ENCODE data around the gene RMDN3.

RMDN3 gene, protein sequence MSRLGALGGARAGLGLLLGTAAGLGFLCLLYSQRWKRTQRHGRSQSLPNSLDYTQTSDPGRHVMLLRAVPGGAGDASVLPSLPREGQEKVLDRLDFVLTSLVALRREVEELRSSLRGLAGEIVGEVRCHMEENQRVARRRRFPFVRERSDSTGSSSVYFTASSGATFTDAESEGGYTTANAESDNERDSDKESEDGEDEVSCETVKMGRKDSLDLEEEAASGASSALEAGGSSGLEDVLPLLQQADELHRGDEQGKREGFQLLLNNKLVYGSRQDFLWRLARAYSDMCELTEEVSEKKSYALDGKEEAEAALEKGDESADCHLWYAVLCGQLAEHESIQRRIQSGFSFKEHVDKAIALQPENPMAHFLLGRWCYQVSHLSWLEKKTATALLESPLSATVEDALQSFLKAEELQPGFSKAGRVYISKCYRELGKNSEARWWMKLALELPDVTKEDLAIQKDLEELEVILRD

DNA sequence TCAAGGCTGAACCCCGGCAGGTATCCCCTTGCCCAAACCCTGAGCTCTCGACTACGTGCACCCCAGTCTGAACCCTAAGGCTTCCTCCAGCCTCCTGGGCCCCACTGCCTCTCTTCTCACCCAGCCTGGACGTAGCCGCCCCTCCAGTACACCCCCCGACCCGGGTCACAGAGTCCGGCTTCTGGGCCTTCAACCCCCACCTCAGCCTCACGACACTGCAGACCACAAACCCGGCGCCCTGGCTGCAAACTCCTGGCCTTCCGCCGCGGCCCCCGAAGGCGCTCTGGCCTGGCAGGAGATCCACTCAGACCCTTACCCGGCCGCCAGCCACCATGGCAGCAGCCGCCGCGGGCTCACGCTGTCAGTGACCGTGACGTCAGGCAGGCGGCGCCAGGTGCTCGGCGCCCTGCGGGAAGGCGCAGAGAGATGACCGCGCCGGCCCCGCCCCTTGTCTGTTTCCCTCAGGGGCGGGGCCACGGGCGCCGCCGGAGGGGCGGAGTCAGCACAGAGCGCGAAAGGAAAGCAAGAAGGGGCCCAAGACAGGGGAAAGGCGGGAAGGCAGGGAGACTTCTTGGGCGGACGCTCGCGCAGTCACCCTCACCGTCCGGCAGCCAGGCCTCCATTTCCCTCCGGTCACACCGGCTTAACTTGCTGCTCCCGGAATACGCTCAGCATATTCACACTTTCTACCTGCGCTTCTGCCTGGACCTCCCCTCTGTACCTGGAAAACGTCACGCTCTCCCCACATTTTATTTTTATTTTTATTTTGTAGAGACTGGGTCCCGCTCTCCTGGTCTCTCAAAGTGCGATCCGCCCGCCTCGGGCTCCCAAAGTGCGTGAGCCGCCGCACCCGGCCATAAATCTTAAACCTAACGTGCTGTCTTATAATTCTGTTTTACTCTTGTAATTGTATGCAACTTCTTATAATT, at the start of gene RMDN3:
RMDN3 (minus strand) TSS at position 372 of the 929 bp plus-strand sequence. CDS start 471 bp downstream, outside the sequence.
- peak; percentile 95 for DNase-seq

DNA sequence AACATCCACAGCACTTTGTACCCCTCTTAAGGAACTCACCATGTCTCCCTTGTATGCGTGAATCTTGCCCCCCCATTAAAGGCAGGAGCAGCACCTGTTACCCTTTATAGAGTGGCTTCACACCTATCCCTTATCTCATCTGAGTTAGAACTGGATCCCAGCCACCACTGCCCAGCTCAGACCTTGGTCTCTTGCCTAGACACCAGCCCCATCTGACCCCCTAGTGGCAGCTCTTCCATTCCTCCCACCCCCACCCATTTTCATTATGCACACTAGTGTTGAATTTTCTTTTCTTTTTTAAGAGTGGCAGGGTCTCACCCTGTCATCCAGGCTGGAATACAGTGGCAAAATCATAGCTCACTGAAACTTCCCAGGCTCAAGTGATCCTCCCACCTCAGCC, 48.6 kb upstream of the RMDN3 start:
- DNase-seq, result no peak

DNA sequence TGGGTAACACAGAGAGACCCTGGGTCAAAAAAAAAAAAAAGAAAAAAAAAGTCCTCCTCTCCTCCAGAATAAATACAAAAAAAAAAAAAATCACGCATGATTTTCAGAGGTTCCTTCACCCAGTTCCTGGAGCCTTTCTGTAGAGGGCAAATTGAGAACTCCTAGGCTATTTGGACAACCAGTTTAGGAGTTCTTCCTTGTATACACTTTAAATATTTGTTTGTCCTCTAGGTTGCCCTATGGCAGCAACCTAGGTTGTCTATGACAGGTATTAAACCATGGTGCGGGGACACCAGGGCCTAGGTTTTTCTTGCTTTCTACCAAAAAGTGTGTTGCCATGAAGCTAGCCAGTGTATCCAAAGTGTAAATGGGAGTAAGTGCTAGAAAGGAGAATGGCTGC, 48.0 kb upstream of the RMDN3 start:
- DNase-seq, result no peak

DNA sequence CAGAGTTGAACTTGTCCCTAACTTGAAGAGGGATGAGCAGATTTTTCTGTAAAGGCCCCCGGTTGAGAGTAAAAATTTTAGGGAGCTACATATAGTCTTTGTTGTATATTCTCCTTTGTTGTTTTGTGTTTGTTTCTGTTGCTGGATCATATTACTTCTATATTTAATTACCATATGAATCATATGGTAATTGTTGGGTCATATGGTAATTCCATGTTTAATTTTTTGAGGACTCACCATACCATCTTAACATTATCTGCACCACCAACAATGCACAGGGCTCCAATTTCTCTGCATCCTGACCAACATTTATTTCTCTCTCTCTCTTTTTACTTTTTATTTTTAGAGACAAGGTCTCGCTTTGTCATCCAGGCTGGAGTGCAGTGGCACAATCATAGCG, 44.5 kb upstream of the RMDN3 start:
- DNase-seq, result no peak

DNA sequence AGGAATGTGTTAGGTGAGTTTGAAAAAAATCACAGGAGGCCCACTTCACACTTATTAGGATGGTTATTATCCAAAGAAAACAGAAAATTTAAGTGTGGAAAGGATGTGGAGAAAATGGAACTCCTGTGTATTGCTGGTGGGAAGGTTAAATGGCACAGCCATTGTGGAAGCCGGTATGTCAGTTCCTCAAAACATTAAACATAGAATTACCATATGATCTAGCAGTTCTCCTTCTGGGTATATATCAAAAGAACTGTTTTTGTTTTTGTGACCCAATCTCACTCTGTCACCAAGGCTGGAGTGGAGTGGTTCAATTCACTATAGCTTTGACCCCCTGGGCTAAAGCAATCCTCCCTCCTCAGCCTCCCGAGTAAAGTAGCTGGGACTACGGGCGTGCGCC, 41.5 kb upstream of the RMDN3 start:
- DNase-seq, result no peak

DNA sequence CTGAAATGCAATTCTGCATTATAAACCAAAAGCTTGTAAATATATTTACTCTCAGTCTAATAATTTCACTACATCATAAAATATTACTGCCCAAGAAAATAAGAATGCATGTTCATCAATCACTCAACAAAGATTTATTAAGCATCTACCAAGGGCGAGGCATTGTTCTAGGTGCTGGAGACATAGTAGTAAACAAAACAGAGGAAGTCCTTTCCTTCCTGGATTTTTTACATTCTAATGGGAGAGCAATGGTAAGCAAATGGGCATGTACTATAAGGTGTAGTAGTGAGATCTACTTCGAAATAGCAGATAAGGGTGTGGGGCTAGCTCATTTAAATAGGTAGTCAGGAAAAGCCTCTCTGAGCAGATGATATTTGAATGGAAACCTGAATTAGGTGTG, 41.0 kb upstream of the RMDN3 start:
- DNase-seq, result no peak

DNA sequence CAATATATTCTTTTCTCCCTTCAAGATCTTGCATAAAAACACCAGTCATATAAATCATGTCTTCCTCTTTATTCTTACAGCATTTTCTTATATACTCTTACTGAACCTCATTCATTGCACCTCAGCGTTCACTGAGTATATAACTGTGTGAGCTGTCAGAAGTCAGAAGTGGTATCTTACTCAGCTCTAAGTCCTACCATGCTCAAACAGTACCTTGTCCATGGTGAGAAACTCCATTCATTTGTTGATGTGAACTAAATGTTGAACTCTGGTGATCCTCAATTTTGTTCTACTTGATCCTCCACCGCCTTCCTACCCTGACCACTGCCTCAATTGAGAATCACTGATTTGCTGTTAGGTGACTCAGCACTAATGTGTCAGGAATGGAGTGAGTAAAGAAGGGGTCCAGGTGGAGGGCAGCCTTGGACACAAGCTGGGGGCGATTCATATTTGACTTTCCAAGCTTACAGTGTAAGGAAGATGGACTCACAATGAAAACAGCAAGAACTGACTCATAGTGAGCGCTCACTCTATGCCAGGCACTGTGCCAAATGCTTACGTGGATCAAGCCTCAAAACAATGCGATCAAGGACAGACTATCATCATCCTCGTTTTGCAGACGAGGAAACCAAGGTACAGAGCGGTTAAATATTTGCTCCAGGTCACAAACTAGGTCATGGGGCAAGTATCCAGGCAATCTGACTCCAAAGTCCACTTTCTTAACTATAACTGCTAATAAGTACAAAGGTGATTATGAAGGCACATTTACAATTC, 38.3 kb upstream of the RMDN3 start:
- no peak for DNase-seq

DNA sequence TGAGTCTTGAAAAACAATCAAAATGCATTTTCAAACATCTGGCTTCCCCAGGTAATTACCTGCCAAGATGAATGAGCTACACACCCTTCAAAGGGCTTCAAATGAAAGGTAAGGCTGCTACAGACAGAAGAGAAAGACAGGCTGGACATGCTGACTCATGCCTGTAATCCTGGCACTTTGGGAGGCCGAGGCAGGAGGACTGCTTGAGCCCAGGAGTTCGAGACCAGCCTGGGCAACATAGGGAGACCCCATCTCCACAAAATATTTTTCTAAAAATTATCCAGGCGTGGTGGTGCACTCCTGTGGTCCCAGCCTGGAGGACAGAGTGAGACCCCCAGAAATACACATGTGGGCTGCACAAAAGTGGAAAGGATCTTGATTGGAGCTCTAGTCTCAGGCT, 37.3 kb upstream of the RMDN3 start:
- no peak for DNase-seq

DNA sequence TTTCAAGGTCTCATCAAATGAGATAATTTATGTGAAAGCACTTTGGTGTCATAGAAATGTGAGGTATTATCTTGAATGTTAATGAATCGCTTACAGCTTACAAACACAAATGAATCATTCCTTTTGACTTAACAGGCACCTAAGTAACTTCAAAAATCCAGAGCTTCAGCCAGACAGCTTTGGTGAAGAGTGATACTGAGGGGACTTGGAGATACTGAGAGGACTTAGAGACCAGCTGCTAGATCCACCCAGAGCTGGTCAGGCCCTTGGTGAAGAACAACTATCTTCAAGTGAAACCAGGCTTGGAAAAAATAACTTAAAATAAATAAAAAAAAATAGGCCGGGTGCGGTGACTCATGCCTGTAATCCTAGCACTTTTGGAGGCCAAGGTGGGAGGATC, 35.7 kb upstream of the RMDN3 start:
- DNase-seq, result no peak

DNA sequence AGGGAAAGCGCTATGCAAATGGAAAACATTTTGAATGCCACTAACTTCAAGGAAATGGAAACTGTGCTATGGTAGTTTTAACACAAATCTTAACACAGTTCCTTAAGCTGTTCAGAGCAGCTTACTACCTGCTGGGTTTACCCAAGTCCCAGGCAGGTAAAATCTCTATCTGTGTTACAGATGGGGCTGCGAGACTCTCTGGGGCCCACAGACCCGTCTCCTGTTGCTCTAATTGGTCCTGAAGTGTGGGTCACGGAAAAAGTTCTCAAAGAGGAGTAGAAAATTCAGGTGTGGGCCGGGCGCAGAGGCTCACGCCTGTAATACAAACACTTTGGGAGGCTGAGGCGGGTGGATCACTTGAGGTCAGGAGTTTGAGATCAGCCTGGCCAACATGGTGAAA, 34.9 kb upstream of the RMDN3 start:
- DNase-seq, result no peak

DNA sequence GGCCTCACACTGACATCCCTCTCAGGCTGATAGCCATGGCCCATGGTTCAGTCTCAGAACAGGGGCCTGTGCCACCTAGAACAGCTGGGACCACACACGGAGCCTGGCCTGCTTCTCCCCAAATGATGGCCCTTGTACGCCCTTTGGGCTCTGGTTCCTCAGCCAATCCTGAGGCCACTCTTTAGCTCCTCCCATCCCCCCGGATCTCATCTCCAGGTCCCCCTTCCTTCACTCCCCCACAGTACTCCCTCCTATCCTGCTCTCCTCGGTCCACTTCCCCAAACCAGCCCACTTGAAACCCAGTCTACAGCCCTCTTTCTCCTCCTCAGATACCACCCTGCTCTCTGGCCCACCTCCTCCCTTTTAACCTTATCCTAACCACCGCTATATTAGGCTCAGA, 34.1 kb upstream of the RMDN3 start:
- DNase-seq, result no peak

DNA sequence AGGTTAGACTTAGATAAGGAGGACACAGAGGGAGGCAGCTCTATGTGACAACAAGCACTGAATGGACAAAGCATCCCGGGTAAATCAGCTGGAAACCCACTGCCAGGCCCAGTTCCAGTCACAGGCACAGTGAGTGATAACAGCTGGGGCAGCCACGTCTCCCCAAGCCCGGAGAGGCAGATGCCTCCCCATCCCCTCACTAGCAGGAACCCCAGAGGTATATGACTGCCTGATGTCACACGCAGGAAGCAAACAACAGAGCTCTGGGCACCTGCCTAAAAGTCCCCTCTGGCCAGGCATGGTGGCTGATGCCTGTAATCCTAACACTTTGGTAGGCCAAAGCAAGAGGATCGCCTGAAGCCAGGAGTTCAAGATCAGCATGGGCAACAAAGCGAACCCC, 32.9 kb upstream of the RMDN3 start:
- DNase-seq, result no peak

DNA sequence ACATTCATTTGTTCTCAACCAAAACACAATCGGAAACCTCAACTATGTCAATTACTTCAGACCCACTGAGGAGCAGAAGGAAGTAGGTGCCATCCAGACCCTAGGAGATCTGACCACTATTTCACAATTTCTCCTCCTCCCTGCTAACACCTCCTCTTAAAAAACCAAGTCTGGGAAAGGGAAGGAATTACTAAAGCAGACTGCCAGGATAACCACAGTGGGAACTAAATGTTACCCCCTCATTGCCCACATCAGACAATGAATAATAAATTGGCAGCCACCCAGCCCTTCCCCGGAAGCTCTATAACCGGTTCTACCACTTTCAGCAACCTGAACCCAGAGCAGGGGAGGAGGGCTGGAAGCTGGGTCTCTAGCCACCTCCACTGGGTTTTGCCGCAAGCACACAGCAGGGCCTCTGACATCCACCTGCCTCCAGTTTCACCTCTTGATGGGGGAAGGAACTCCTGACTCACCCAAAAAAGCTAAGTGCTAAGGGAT, 32.3 kb upstream of the RMDN3 start:
- DNase-seq, result no peak

DNA sequence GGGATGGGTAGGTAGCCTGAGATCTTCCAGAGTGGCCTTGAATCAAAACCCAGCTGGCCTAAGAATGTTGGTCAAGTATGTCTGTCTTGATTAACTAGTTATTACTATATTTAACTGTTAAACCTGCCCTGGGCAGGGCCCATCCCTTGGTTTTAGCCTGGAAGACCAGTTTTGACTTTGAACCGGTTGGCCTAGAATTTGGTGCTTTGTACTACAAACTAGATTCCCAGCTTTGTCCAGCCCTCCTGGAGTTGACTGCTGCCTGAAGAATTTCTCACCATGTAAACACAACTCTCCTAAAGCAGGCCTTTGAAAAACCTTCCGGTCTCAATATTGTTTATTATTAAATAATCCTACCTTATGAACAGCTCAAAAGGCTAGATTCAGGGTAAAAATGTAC, 30.8 kb upstream of the RMDN3 start:
- no peak for DNase-seq

DNA sequence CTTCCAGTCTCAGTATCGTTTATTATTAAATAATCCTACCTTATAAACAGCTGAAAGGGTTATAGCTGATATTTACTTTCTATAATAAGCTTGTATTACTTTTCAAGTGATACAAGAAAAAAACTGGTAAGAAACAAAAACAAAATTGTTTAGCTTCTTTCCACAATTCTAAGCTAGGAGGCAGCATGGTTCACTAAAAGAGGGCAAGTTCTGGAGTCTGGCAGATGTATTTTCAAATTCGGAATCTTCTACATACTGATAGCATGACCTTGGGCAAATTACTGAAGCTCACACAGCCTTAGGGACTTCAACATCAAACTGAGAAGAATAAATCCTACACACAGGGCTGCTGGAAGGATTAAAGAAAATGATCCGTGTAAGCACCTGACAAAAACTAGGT, 30.1 kb upstream of the RMDN3 start:
- no peak for DNase-seq

DNA sequence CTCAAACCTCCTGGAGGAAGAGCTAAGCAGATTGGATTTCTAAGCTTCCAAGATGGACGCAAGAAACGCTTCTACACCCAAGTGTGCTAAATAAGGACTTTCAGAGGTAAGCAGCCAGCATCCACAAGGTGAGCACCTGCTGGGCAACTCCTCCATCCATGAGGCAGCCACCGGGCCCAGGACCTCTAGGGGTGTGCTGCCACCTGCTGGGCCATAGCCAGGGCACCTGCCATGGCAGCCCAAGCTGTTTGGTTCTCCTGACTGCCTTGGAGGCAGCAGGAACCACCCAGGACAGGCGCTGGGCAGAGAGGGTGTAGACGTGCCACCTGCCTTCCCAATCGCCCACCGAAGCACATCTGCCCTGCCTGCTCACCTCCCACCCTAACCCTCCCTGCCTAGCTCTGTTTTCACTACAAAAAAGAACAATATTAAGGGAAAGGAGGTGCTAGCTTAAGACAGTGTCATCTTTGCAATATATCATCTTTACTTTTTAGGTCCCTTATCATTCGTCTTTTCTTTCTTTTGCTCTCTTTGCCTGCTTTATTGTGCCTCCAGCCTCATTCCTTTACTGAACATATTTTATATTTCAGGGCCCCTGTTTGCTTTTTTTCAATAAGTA, 27.7 kb upstream of the RMDN3 start:
- no peak for DNase-seq

DNA sequence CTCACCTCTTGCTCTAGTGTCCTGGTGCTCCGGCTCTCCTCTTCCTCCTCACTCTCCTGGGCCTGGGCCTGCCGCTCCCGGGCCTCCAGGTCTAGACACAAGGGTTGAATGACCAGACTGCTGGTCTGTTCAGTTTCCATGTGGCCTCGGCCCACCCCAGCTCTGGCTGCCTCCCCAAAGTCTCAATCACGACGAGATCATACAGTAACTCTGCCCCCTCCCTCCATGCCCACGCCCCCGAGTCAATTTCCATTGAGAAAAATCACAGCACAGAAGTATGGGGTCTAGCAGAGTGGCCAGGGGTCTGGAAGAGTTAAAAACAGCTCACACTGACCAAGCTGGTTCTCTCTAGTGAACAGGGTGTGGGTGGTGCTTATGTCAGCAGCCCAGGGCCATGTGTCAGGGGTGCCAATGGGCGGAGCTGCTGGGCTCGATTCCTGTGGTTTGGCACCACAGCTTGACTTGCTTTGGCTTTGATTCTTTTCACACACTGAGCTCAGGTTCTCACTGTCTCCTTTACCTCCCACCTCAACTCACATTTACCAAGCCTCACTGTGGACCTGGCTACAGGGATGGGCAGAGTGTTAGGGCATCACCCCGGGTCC, 21.6 kb upstream of the RMDN3 start:
- peak; percentile 63 for DNase-seq

DNA sequence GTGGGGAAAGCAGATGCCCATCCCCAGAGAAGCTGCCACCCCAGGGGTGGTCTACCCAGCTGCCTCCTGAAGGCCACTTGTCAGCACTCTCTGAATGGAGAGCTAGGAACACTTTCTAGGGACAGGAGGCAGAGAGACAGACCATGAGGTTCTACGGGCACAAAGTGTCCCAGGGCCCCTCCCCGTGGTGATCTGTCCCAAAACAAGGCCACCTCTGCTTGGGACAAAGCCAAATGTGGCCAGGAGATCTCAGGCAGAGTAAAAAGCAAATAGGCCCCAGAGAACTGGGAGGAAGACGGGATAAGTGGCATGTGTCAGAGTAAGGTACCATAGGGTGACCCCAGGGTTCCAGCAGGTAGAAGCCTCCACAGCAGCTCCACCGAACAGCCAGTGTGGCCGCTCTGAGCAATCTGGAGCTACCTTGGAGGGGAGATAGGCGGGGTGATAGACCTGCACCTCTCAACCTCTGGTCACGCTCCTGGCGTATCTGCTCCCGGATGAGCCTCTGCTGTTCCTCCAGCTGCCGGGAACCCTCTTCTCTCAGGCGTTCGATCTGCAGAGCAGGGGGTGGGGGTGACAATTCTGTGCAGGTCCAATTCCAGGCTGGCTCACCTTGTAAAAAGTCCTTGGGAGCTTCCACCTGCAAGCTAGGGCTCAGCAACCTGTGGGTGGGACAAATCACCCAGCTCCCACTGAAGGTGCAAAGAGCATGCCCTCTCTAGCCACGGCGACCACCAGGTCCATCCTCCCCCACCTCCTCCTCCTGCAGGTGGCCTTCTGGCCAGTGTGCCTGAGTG, 20.9 kb upstream of the RMDN3 start:
- no peak for DNase-seq

DNA sequence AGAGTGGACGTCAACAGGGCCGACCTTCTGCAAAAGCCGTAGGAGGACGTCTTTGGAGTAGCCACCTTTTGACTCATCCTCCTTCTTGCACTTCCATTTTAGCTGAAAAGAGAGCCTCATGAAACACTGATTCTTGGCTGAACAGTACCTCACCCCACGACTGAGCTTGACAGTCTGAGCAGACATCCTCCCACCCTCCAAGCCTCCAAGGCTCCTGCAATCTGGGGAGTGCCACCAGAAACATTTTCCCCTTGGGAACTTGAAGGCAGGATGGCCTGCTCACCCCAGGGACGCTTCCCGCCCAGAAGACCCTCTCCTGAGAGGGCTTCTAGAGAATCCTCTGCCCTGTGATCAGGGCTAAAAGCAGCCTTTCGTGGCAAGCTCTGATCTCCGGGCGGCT, 20.0 kb upstream of the RMDN3 start:
- DNase-seq, result no peak

DNA sequence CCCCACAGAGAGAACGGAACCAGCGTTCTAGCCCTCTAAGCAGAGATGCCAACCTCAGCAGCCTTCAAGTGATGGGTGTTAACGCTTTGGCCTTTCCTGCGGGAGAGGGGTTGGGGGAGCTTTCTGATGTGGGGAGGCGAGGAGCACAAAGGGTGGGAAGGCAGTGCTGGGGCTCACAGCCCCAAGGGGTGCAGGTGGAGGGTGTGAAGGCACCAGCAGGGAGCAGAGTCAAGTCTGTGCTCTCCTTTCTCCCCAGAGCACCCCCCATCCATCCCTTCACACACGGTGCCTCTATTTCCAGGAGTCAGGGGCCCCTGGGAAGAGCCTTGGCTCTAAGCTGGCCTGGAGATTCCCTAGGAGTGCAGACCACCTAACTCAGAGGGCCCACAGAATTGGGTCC, 18.8 kb upstream of the RMDN3 start:
- no peak for DNase-seq

DNA sequence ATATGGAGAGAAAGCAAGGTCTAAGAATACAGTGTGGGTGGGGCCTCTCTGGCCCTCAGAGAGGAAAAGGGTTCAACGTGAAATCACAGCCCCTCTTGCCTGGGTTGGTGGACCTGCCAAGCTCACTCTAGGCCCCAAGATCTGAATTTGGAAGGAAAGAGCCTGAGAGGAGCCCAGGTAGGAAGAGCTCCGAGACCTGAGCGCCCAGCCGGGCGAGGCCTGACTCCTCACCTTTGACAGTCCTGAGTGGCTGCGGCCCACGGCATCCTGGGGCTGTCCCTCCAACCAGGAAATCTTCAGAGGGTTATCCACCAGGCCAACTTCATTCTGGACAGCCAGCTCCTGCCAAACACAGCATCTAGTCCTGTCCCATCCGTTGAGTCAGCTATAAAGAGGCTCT, 18.4 kb upstream of the RMDN3 start:
- no peak for DNase-seq
